ENCODE measurements around the gene TRIM26.

The TRIM26 gene

GRCh38 chr6:30198166-30199084 is 14.8 kb downstream of the TRIM26 start:
- Histone ChIP-seq H3K4me3 (ENCODE audit: insufficient read length, low read depth) (no peak overlapping the region), H3K9ac (ENCODE audit: insufficient read length, low read depth) (no peak overlapping the region), H3K36me3 (ENCODE audit: insufficient read depth, insufficient read length, low read length) (peaks cover 57% of the 10 kb centered on the region), H3K9me3 (ENCODE audit: insufficient read depth, low read length) (no peaks in the 10 kb centered on the region), H3K27me3 (ENCODE audit: insufficient read depth, insufficient read length) (no peaks in the 10 kb centered on the region), H3K4me1 (ENCODE audit: insufficient read depth, insufficient read length) (peaks cover 2% of the 10 kb centered on the region)
- no peak for DNase-seq (ENCODE audit: low read depth, low spot score)
- TF ChIP-seq ZNF274 (IDR thresholded peaks at IDR 0.05; ENCODE audit: low read depth, low read length) (no peak), YY1 (IDR thresholded peaks at IDR 0.05; ENCODE audit: insufficient read depth, insufficient read length) (no peak), SUZ12 (IDR thresholded peaks at IDR 0.05; ENCODE audit: extremely low read depth, insufficient read depth, insufficient read length) (no peak)

DNA sequence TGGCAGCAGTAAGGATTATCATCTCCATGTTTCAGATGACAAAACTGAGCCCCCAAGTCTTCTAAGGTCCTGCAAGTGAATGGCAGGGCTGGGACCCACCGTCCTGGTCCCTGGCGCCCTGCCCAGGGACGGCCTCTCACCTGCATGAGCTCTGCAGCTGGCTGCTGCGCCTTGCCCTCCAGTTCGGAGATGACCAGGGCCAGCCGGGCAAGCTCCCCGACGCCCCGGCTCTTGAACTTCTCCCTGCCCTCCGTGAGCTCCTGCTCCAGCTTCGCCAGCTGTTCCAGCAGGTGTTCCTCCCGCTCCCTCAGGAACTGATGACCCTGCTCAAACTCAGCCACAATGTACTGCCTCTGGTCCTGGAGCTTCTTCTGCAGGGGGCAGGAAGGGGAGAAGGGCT is 16.8 kb downstream of the TRIM26 start:
- no peak overlapping the region for H3K9ac ChIP-seq (ENCODE audit: insufficient read length, low read depth)
- peaks cover 61% of the 10 kb centered on the region for H3K36me3 ChIP-seq (ENCODE audit: insufficient read depth, insufficient read length, low read length)
- H3K27me3 ChIP-seq (ENCODE audit: insufficient read depth, insufficient read length), result no peaks in the 10 kb centered on the region
- H3K4me1 ChIP-seq (ENCODE audit: insufficient read depth, insufficient read length), result peaks cover 2% of the 10 kb centered on the region
- TF ChIP-seq YY1 (IDR thresholded peaks at IDR 0.05; ENCODE audit: insufficient read depth, insufficient read length) (no peak), SUZ12 (IDR thresholded peaks at IDR 0.05; ENCODE audit: extremely low read depth, insufficient read depth, insufficient read length) (no peak), ZNF274 (IDR thresholded peaks at IDR 0.05; ENCODE audit: low read depth, low read length) (no peak)
- no peak for DNase-seq (ENCODE audit: low read depth, low spot score)
- no peak overlapping the region for H3K4me3 ChIP-seq (ENCODE audit: insufficient read length, low read depth)
- H3K9me3 ChIP-seq (ENCODE audit: insufficient read depth, low read length), result no peaks in the 10 kb centered on the region

DNA sequence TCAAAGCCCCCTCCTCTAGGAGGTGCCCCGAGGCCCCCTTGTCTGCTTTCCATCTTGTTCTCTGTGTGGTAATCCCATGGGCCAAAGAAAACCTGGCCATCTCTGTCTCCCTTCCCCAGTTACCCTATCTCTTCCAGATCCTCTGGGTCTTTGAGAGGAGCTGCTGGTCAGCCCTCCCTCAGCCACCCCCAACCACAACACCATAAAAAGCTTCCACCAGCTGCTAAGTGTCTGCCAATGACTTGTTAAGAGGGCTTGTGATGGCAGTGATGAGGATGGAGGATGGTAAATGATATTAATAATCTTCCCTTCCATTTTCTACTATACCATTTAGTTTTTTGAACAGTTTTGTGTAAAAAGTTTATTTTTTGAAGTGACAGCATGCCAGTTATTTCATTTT is 17.3 kb downstream of the TRIM26 start:
- H3K27me3 ChIP-seq (ENCODE audit: insufficient read depth, insufficient read length), result no peaks in the 10 kb centered on the region
- peaks cover 2% of the 10 kb centered on the region for H3K4me1 ChIP-seq (ENCODE audit: insufficient read depth, insufficient read length)
- no peak for TF ChIP-seq YY1 (IDR thresholded peaks at IDR 0.05; ENCODE audit: insufficient read depth, insufficient read length)
- H3K9ac ChIP-seq (ENCODE audit: insufficient read length, low read depth), result no peak overlapping the region
- no peak for DNase-seq (ENCODE audit: low read depth, low spot score)
- no peak overlapping the region for H3K4me3 ChIP-seq (ENCODE audit: insufficient read length, low read depth)
- no peaks in the 10 kb centered on the region for H3K9me3 ChIP-seq (ENCODE audit: insufficient read depth, low read length)
- H3K36me3 ChIP-seq (ENCODE audit: insufficient read depth, insufficient read length, low read length), result peaks cover 59% of the 10 kb centered on the region

DNA sequence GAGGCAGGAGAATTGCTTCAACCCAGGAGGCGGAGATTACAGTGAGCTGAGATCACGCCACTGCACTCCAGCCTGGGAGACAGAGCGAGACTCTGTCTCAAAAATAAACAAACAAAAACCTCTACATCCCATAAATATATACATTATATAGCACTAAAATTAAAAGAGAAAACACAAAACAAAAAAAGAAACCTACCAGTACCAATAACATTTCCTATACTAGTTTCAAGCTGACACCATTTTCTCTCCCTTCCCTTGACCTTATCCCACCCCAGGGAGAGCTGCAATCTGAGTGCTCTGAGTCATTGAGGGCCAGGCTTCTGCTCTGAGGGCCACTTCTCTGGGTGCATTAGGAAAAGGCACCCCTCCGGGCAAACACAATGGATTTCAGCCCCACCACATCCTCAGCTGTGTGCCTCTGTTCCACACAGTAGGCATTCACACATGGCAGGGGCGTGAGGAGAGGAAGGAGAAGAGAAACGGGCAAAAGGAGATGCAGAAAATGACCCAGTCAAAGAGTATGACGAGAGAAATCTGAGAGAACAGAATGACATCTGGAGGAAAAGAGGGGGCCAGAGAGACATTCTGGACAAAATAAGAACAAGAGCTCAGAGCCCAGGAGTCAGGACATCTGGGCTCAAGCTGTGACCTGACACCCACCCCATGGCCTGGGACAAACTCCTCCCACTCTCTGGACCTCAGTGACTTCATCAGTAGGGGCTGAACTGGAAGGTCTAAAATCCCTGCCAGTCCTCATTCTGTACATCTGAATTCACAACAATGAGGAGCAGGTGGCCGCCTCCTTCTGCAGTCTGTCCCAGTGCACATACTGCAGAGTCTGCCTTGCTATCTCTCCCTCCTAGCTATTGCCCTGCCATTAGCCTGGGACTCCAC is 18.2 kb downstream of the TRIM26 start:
- no peak overlapping the region for H3K4me3 ChIP-seq (ENCODE audit: insufficient read length, low read depth)
- TF ChIP-seq SUZ12 (IDR thresholded peaks at IDR 0.05; ENCODE audit: extremely low read depth, insufficient read depth, insufficient read length) (no peak), YY1 (IDR thresholded peaks at IDR 0.05; ENCODE audit: insufficient read depth, insufficient read length) (no peak), ZNF274 (IDR thresholded peaks at IDR 0.05; ENCODE audit: low read depth, low read length) (no peak)
- no peak overlapping the region for H3K9ac ChIP-seq (ENCODE audit: insufficient read length, low read depth)
- DNase-seq (ENCODE audit: low read depth, low spot score), result no peak
- H3K4me1 ChIP-seq (ENCODE audit: insufficient read depth, insufficient read length), result peaks cover 2% of the 10 kb centered on the region
- H3K36me3 ChIP-seq (ENCODE audit: insufficient read depth, insufficient read length, low read length), result peaks cover 57% of the 10 kb centered on the region
- H3K9me3 ChIP-seq (ENCODE audit: insufficient read depth, low read length), result no peaks in the 10 kb centered on the region
- H3K27me3 ChIP-seq (ENCODE audit: insufficient read depth, insufficient read length), result no peaks in the 10 kb centered on the region

GRCh38 chr6:30192076-30192475 is 21.1 kb downstream of the TRIM26 start:
- H3K27me3 ChIP-seq (ENCODE audit: insufficient read depth, insufficient read length), result no peaks in the 10 kb centered on the region
- TF ChIP-seq YY1 (IDR thresholded peaks at IDR 0.05; ENCODE audit: insufficient read depth, insufficient read length), result no peak
- no peak for TF ChIP-seq ZNF274 (IDR thresholded peaks at IDR 0.05; ENCODE audit: low read depth, low read length)
- no peak for TF ChIP-seq SUZ12 (IDR thresholded peaks at IDR 0.05; ENCODE audit: extremely low read depth, insufficient read depth, insufficient read length)
- peaks cover 2% of the 10 kb centered on the region for H3K4me1 ChIP-seq (ENCODE audit: insufficient read depth, insufficient read length)
- H3K36me3 ChIP-seq (ENCODE audit: insufficient read depth, insufficient read length, low read length), result peaks cover 54% of the 10 kb centered on the region
- no peak overlapping the region for H3K9ac ChIP-seq (ENCODE audit: insufficient read length, low read depth)
- DNase-seq (ENCODE audit: low read depth, low spot score), result no peak
- no peaks in the 10 kb centered on the region for H3K9me3 ChIP-seq (ENCODE audit: insufficient read depth, low read length)
- H3K4me3 ChIP-seq (ENCODE audit: insufficient read length, low read depth), result no peak overlapping the region

DNA sequence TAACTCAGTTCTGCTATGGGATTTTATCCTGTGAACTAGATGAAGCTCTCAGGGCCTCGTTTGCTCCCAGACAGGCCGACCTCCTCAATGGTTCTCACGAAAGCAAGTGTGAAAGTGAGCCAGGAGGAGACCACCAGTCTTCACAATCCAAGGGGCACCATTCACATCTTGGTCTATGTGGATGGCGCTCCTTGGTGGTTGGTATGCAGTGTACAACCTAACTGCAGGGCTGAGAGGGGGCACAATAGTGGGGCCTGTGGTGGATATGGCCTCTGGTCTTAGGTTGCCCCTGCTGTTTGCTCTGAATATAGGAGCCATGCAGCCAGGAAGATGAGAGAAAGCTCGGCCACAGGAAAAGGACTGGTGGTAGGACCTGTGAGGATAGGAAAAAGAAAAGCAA is 24.7 kb downstream of the TRIM26 start:
- Histone ChIP-seq H3K36me3 (ENCODE audit: insufficient read depth, insufficient read length, low read length) (peaks cover 59% of the 10 kb centered on the region), H3K4me3 (ENCODE audit: insufficient read length, low read depth) (no peak overlapping the region), H3K4me1 (ENCODE audit: insufficient read depth, insufficient read length) (no peaks in the 10 kb centered on the region), H3K9ac (ENCODE audit: insufficient read length, low read depth) (no peak overlapping the region), H3K9me3 (ENCODE audit: insufficient read depth, low read length) (no peaks in the 10 kb centered on the region), H3K27me3 (ENCODE audit: insufficient read depth, insufficient read length) (no peaks in the 10 kb centered on the region)
- no peak for DNase-seq (ENCODE audit: low read depth, low spot score)
- TF ChIP-seq SUZ12 (IDR thresholded peaks at IDR 0.05; ENCODE audit: extremely low read depth, insufficient read depth, insufficient read length) (no peak), ZNF274 (IDR thresholded peaks at IDR 0.05; ENCODE audit: low read depth, low read length) (no peak), YY1 (IDR thresholded peaks at IDR 0.05; ENCODE audit: insufficient read depth, insufficient read length) (no peak)
